Cardiac atrium fibroblast (primary cell): ENCODE results near the gene PLAC1. TPM values are rescaled to one million over a fixed set of nuclear protein-coding genes. Genes with fewer than 3 reads are reported as not detected.

Source experiments
- total RNA-seq: library from RNA; depleted of rRNA; stranded (reverse); fragments of >200 nt; gene quantifications from 2 replicates; pipeline ENCODE4 v1.2.3, GENCODE V29; 2015

PLAC1 gene, protein sequence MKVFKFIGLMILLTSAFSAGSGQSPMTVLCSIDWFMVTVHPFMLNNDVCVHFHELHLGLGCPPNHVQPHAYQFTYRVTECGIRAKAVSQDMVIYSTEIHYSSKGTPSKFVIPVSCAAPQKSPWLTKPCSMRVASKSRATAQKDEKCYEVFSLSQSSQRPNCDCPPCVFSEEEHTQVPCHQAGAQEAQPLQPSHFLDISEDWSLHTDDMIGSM
- total RNA-seq, result 1.8 TPM in 1 of 2 replicates, not detected in the other

DNA sequence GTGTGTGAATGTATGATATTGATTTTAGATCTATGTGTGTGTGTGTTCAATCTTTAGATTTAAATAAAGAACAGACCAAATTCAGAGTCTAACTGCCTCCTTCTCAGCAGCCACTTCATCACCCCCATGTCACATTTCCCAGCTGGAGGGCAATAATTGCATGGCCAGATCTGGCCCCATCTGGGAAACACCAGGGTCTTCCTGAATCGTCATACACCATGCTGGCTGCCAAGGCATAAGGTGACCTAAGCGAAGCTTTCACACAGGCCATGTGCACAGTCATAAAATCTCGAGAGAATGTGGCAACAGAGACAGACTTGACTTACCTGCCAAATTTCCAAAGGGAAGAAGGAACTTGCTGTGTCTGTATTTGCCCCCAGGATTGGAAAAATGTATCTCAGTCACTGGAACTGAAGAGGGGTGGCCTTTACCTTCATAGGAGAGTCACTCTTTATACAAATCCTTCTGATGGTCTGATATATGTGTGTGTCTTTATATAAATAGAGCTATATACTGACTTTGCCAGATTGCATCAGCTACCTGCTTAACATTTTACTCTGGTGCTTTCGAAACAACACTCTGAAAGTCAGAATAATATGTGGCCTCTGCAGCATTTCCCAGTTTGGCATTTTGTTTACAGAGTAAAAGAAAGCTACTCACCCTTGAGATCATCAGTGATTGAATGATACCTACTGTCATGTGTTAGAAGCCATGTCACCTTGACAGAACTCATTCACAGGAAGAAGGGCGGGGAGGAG, at the start of gene PLAC1:
TSS of gene PLAC1 (minus strand) at position 470 of the 758 bp plus-strand sequence. CDS start 91,789 bp downstream, outside the sequence.

Other genes starting within 250 kb of the PLAC1 start
- gene HPRT1, start 198.3 kb downstream of the PLAC1 start, total RNA-seq, result 11.0 and 12.5 TPM in 2 replicates
- gene PABIR2, start 138.7 kb upstream of the PLAC1 start, total RNA-seq, result 3.6 and 9.2 TPM in 2 replicates